Measurements from ENCODE around the gene FNBP1. TPM values are rescaled to one million over a fixed set of nuclear protein-coding genes. Genes with fewer than 3 reads are reported as not detected.
"Not testable (repeated sequence)": the region's sequence is repeated elsewhere in the genome, so short reads cannot be mapped to it uniquely, and the experiment has no call there.

Gene FNBP1
- total RNA-seq, 1 donor from 2014 or later = 47.1 TPM

- peaks cover 0 to 21% of the 10 kb centered on the region in 2 donors for H3K36me3 ChIP-seq
- H3K4me3 ChIP-seq = no peak overlapping the region
- intact Hi-C loops (cut with DNase I) = no loop called here
- DNase-seq (ENCODE audit: extremely low spot score in 2 of 2) = no peak
- H3K4me1 ChIP-seq = peaks cover 16% of the 10 kb centered on the region
- TF ChIP-seq CTCF (IDR thresholded peaks at IDR 0.05) (no peak), POLR2A (IDR thresholded peaks at IDR 0.05) (no peak), POLR2AphosphoS5 (IDR thresholded peaks at IDR 0.05; ENCODE audit: insufficient read depth in 1 of 2, low read depth in 1 of 2) (no peak)
- H3K9me3 ChIP-seq = no peaks in the 10 kb centered on the region
- no peaks in the 10 kb centered on the region for H3K27me3 ChIP-seq
- H3K27ac ChIP-seq = no peak overlapping the region
These were observed 61.6 kb downstream of the FNBP1 start for GRCh38 chr9:129981180-129981907.

- intact Hi-C loops (cut with DNase I) = not testable (repeated sequence)
These were observed 62.8 kb downstream of the FNBP1 start for GRCh38 chr9:129980224-129980623.

GRCh38 chr9:129979071-129979745 is 63.8 kb downstream of the FNBP1 start:
- Histone ChIP-seq H3K4me1 (peaks cover 12% of the 10 kb centered on the region), H3K36me3 (peaks cover 0 to 26% of the 10 kb centered on the region in 2 donors), H3K27ac (no peak overlapping the region), H3K9me3 (no peaks in the 10 kb centered on the region), H3K4me3 (no peak overlapping the region), H3K27me3 (no peaks in the 10 kb centered on the region)
- no peak for TF ChIP-seq POLR2A (IDR thresholded peaks at IDR 0.05)
- intact Hi-C loops (cut with DNase I) = no loop called here
- no peak for DNase-seq (ENCODE audit: extremely low spot score in 2 of 2)

More at GRCh38 chr9:129980224-129980623, 62.8 kb downstream of the FNBP1 start:
- Histone ChIP-seq H3K36me3 (peaks cover 0 to 26% of the 10 kb centered on the region in 2 donors), H3K4me1 (peaks cover 16% of the 10 kb centered on the region)
- H3K27ac ChIP-seq; H3K27me3 ChIP-seq; H3K9me3 ChIP-seq; H3K4me3 ChIP-seq; DNase-seq (ENCODE audit: extremely low spot score in 2 of 2): not testable (repeated sequence)

GRCh38 chr9:129972816-129973215 is 70.2 kb downstream of the FNBP1 start:
- TF ChIP-seq POLR2AphosphoS5 (IDR thresholded peaks at IDR 0.05; ENCODE audit: insufficient read depth in 1 of 2, low read depth in 1 of 2) = no peak
- TF ChIP-seq POLR2A (IDR thresholded peaks at IDR 0.05) = no peak
- TF ChIP-seq CTCF (IDR thresholded peaks at IDR 0.05) = no peak
- H3K4me1 ChIP-seq = peaks cover 18% of the 10 kb centered on the region
- DNase-seq (ENCODE audit: extremely low spot score in 2 of 2) = no peak
- peaks cover 0 to 14% of the 10 kb centered on the region in 2 donors for H3K36me3 ChIP-seq
- H3K27ac ChIP-seq = no peak overlapping the region
- no peaks in the 10 kb centered on the region for H3K27me3 ChIP-seq
- no peaks in the 10 kb centered on the region for H3K9me3 ChIP-seq
- intact Hi-C loops (cut with DNase I) = no loop called here
- no peak overlapping the region for H3K4me3 ChIP-seq

GRCh38 chr9:129968690-129969485 is 74.1 kb downstream of the FNBP1 start:
- H3K27me3 ChIP-seq = no peaks in the 10 kb centered on the region
- no peak for DNase-seq (ENCODE audit: extremely low spot score in 2 of 2)
- peaks cover 49% of the 10 kb centered on the region for H3K4me1 ChIP-seq
- H3K9me3 ChIP-seq = no peaks in the 10 kb centered on the region
- H3K27ac ChIP-seq = peak overlapping the region; percentile 60
- peak in 1 of 2 donors; percentile 91 for TF ChIP-seq POLR2AphosphoS5 (IDR thresholded peaks at IDR 0.05; ENCODE audit: insufficient read depth in 1 of 2, low read depth in 1 of 2)
- no peak for TF ChIP-seq POLR2A (IDR thresholded peaks at IDR 0.05)
- TF ChIP-seq CTCF (IDR thresholded peaks at IDR 0.05) = no peak
- H3K36me3 ChIP-seq = no peaks in the 10 kb centered on the region
- intact Hi-C loops (cut with DNase I) = no loop called here
- no peak overlapping the region for H3K4me3 ChIP-seq

Measured in vagina (tissue), 2 donors.